HEK293 (cell line): ENCODE results near the gene FLNA.

Experiments used
- MZF1 ChIP-seq: fragments of 450-650 bp; formaldehyde crosslinking; IDR thresholded peaks from 2 replicates; pipeline ENCODE4 v1.5.1; 2017; ENCODE audit warnings: missing biosample characterization, missing genetic modification characterization, borderline replicate concordance
- TCF7L2 ChIP-seq: IDR thresholded peaks from 2 replicates; pipeline ENCODE4 v1.6.1; 2011; ENCODE audit warnings: low read depth, mild to moderate bottlenecking, inconsistent platforms, low read length, moderate library complexity, borderline replicate concordance
- ZBTB7A ChIP-seq: fragments of 450-650 bp; formaldehyde crosslinking; IDR thresholded peaks from 2 replicates; pipeline ENCODE4 v1.5.1; 2016; ENCODE audit warnings: low read depth, missing biosample characterization, missing genetic modification characterization
- ZEB2 ChIP-seq: fragments of 450-650 bp; formaldehyde crosslinking; IDR thresholded peaks from 2 replicates; pipeline ENCODE4 v1.5.1; 2016; ENCODE audit warnings: missing biosample characterization, missing genetic modification characterization
- ZNF133 ChIP-seq: fragments of 450-650 bp; formaldehyde crosslinking; IDR thresholded peaks from 2 replicates; pipeline ENCODE4 v1.5.1; 2016; ENCODE audit warnings: missing biosample characterization, missing genetic modification characterization
- ZNF521 ChIP-seq: fragments of 450-650 bp; formaldehyde crosslinking; IDR thresholded peaks from 2 replicates; pipeline ENCODE4 v1.5.1; 2017; ENCODE audit warnings: missing biosample characterization, mild to moderate bottlenecking, missing genetic modification characterization
- ZNF596 ChIP-seq: fragments of 450-650 bp; IDR thresholded peaks from 2 replicates; pipeline ENCODE4 v1.5.0; 2018; ENCODE audit warnings: missing biosample characterization, mild to moderate bottlenecking, missing genetic modification characterization, moderate library complexity
- TF ChIP-seq, protein P1 (sequence below): fragments of 450-650 bp; formaldehyde crosslinking; IDR thresholded peaks from 2 replicates; pipeline ENCODE4 v1.5.1; 2016; ENCODE audit warnings: missing biosample characterization, missing genetic modification characterization
- TF ChIP-seq, protein P2 (sequence below): fragments of 450-650 bp; formaldehyde crosslinking; IDR thresholded peaks from 2 replicates; pipeline ENCODE4 v1.5.1; 2016; ENCODE audit warnings: missing biosample characterization, missing genetic modification characterization, low read depth
- TF ChIP-seq, protein P3 (sequence below): fragments of 450-650 bp; formaldehyde crosslinking; IDR thresholded peaks from 2 replicates; pipeline ENCODE4 v1.5.0; 2017; ENCODE audit warnings: missing biosample characterization, missing genetic modification characterization, borderline replicate concordance

DNA sequence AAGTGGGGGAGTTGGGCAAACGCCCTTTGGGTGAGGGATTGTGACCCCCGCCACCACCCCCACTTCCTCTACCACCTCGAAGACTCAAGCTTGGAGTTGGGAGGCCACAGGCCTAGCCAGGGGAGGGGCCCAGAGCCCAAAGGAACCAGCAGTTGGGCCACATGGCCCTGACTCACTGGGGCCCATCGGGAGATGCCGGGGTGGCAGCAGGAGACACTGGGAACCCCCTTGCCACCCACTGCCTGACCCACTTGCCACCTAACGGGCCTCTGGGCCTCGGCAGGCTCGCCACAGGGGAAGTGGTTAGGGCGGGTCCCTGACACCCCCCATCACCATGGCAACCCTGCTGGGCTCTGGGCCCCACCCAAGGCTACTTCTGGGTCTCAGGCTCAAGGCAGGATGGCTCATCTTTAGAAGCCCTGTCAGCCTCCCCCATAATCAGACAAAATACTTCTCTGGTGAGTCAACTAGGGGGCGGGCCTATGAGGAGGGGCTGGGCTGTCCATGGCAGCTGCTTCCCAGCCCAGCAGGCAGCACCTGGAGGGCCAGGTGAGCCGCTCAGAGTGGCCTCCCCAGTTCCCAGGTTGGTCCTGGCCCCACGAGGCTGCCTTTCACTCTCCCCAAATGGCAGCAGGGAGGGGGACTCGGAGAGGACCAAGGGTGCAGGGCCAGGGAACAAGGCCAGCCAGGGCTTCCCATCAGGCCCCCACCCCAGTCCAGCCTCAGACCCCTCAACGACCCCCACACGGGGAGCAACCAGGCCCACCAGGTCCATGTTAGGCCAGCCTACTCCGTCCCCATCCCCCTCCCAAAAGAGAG lies 5.6 kb downstream of the FLNA start:
- TF ChIP-seq, protein P1, sequence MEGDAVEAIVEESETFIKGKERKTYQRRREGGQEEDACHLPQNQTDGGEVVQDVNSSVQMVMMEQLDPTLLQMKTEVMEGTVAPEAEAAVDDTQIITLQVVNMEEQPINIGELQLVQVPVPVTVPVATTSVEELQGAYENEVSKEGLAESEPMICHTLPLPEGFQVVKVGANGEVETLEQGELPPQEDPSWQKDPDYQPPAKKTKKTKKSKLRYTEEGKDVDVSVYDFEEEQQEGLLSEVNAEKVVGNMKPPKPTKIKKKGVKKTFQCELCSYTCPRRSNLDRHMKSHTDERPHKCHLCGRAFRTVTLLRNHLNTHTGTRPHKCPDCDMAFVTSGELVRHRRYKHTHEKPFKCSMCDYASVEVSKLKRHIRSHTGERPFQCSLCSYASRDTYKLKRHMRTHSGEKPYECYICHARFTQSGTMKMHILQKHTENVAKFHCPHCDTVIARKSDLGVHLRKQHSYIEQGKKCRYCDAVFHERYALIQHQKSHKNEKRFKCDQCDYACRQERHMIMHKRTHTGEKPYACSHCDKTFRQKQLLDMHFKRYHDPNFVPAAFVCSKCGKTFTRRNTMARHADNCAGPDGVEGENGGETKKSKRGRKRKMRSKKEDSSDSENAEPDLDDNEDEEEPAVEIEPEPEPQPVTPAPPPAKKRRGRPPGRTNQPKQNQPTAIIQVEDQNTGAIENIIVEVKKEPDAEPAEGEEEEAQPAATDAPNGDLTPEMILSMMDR (tag by site-specific recombination) = no peak
- TF ChIP-seq MZF1 (tag by site-specific recombination) (no peak), ZNF133 (no peak), ZBTB7A (tag by site-specific recombination) (no peak), ZNF596 (tag by site-specific recombination) (no peak), ZEB2 (tag by site-specific recombination) (peak; percentile 77), TCF7L2 (no peak), ZNF521 (tag by site-specific recombination) (no peak)
- TF ChIP-seq, protein P2, sequence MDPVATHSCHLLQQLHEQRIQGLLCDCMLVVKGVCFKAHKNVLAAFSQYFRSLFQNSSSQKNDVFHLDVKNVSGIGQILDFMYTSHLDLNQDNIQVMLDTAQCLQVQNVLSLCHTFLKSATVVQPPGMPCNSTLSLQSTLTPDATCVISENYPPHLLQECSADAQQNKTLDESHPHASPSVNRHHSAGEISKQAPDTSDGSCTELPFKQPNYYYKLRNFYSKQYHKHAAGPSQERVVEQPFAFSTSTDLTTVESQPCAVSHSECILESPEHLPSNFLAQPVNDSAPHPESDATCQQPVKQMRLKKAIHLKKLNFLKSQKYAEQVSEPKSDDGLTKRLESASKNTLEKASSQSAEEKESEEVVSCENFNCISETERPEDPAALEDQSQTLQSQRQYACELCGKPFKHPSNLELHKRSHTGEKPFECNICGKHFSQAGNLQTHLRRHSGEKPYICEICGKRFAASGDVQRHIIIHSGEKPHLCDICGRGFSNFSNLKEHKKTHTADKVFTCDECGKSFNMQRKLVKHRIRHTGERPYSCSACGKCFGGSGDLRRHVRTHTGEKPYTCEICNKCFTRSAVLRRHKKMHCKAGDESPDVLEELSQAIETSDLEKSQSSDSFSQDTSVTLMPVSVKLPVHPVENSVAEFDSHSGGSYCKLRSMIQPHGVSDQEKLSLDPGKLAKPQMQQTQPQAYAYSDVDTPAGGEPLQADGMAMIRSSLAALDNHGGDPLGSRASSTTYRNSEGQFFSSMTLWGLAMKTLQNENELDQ (tag by site-specific recombination) = no peak
- TF ChIP-seq, protein P3, sequence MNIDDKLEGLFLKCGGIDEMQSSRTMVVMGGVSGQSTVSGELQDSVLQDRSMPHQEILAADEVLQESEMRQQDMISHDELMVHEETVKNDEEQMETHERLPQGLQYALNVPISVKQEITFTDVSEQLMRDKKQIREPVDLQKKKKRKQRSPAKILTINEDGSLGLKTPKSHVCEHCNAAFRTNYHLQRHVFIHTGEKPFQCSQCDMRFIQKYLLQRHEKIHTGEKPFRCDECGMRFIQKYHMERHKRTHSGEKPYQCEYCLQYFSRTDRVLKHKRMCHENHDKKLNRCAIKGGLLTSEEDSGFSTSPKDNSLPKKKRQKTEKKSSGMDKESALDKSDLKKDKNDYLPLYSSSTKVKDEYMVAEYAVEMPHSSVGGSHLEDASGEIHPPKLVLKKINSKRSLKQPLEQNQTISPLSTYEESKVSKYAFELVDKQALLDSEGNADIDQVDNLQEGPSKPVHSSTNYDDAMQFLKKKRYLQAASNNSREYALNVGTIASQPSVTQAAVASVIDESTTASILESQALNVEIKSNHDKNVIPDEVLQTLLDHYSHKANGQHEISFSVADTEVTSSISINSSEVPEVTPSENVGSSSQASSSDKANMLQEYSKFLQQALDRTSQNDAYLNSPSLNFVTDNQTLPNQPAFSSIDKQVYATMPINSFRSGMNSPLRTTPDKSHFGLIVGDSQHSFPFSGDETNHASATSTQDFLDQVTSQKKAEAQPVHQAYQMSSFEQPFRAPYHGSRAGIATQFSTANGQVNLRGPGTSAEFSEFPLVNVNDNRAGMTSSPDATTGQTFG (tag by site-specific recombination) = no peak
